DMS114 treated with DMSO at 0.1 percent for 48 hours (cell line): Measurements from ENCODE around the gene BPHL.
"Not testable (repeated sequence)": the region's sequence is repeated elsewhere in the genome, so short reads cannot be mapped to it uniquely, and the experiment has no call there.

Experiments
- DNase-seq: peaks from one replicate; lab custom pipeline; 2025; ENCODE audit not compliant: unreplicated experiment; lab: John Stamatoyannopoulos, UW

Gene BPHL

GRCh38 chr6:3118353-3119039 lies at the start of gene BPHL:
TSS of gene BPHL (plus strand) at chr6:3118711. CDS start at chr6:3118741, 30 bp downstream.
- DNase-seq = peak; percentile 89

DNA sequence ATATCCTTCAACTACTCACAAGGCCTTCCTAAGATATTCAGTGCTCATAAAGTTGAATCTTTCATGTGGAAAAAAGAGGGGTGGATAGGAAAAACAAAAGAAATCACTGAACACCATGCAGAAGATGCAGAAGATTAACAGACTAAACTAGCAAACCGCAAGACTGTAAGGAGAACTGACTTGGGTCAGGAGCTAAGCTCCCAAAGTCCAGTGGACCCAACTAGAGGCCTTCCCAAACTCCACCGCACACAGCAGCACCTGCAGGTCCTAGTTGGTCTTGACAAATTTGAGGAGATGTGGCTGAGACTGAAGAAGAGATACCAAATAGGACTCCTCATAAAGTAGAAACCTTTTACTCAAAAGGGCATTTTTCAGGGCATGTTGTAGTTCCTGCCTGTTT lies 46.9 kb upstream of the BPHL start:
- DNase-seq = no peak

DNA sequence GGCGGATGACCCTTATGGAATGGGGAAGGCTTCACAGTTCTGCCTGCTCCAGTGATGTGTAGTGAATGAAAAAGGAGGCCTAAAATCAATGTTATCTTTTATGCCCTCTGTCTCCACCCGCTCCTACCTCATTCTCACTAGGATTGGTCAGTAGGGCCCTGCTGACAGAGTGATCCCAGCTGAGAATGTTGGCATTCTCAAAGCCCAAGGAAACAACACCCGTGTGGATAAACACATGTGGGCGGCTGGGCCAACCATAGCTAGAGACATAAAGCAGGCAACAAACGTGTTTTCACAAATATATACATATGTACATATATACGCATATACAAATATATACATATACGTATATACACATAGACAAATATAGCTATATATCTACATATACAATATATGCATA lies 45.7 kb upstream of the BPHL start:
- no peak for DNase-seq

DNA sequence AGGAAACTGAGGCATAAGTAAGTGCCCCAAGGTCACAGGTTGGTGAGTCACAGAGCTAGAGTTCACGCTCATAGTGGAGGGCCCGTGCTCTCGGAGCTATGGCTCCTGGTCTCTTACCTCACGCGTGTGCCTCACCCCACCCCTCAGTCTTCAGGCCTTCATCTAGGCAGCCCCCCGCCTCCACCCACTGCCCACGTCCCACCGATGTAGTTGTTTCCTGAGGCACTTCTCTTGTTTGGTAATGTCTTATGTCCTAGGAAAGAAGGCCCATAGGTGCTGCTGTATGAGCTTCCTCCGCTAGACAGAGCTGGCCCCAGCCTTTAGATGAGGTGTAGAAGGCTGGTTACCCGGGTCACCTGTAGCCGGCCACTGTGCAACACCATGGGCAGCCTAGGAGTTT lies 45.1 kb upstream of the BPHL start:
- no peak for DNase-seq

- no peak for DNase-seq
Measured at GRCh38 chr6:3075772-3076113, 42.8 kb upstream of the BPHL start.

GRCh38 chr6:3076320-3076719 lies 42.2 kb upstream of the BPHL start:
- DNase-seq = no peak

DNA sequence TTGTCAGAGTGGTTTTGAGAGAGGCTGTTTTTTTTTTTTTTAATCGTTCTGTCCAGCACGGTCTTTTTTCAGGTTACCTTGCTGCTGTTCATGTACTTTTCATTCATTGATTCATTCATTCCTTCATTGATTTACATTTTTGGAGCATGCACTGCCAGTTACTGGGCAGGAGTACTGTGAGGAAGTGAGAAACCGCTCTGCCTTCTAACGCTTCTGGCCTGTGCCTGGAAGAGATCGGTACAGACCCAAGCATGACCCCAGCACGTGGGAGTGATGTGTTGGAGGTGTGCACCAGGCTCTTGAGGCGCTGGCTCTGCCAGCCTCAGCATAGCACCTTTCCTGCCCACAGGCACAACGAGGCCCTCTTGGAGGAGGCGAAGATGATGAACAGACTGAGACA lies 41.1 kb upstream of the BPHL start:
- DNase-seq = no peak

- DNase-seq = not testable (repeated sequence)
Measured at GRCh38 chr6:3078952-3079351, 39.6 kb upstream of the BPHL start.

DNA sequence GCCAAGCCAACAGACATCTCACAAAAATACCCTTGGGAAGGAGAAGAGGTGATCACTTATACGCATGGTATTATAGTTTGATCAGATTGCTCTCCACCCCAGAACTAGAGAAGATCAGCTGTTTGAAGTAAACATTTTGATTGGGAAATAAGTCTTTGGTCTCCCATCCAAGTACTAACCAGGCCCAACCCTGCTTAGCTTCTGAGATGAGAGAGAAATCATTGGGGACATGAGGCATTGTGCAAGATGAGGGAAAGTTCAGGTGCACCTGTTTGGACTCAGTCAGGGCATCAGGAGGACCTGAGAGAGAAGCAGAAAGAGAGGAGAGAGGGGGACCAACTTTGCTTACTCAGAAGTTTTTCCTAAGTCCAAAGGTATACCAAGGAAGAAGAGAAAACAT lies 38.8 kb upstream of the BPHL start:
- DNase-seq = no peak

DNA sequence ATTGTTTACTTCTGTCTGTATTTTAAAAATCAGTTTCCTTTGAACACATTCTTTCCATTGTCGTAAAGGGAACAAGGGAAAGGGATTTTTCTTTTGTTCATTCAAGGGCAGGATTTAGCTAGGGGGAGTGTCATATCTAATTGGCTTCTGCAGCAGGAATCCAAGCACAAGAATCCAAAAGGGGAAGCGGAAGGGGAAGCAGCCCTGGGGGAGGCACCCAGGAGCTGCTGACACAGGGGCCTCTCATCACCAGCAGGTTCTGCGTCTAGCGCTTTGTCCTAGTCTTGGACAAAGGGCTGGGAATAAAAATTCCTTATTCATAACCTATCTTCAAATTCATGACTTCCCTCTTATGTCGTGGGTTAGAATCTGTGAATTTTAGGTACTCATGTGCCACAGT lies 36.6 kb upstream of the BPHL start:
- no peak for DNase-seq

DNA sequence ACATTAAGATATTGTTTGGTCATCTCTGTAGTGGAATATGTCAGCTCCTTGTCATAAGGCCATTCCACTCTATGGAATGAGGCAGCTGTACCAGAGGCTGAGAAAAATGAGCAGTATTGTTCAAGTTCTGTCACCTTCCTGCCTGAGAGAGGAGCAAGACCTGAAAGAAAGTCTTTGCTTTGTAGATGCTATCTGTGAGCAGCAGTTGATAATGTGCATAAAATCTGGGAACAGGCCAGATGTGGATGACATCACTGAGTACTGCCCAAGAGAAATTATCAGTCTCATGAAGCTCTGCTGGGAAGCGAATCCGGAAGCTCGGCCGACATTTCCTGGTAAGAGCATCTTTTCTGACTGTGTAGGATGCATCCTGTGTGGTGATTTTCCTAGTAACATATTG lies 33.4 kb upstream of the BPHL start:
- no peak for DNase-seq

- no peak for DNase-seq
Measured at GRCh38 chr6:3086282-3086946, 32.1 kb upstream of the BPHL start.

DNA sequence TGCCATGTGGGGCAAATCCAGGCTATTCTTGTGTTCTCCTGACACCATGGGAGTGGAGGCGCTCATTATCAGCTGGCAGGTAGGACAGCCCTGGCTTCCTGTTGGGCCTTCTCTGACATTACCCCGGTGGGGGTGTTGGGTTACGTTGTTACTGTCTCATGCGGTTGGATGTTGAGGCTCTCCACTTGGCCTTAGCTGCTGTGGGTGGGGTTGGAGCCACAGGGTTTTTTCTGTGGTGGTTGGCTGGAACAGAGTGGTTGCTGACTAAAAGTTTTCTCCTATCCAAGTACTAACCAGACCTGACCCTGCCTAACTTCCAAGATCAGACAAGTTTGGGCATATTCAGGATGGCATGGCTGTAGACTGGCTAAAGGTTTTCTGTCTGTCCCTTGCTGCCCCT lies 30.1 kb upstream of the BPHL start:
- no peak for DNase-seq

DNA sequence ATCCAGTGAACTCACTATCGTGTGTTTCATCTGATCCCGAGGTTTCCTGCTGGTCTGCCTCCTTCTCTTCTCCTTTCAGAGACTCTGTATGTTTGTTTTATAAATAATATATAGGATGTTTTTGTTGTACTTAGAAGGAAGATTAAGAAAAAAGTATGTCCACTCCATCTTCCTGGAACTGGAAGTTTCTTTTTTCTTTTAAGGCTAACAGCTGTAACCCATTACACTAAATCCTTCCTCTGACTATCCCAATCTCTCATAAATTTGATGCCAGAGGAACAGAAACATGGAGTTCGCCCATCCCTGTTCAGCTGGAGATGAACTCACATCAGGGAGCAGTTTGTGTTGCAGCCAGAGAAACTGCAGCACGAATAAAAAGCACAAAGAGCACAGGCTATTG lies 29.5 kb upstream of the BPHL start:
- DNase-seq = no peak

GRCh38 chr6:3090013-3090412 lies 28.5 kb upstream of the BPHL start:
- DNase-seq = no peak

GRCh38 chr6:3094815-3095214 lies 23.7 kb upstream of the BPHL start:
- no peak for DNase-seq

DNA sequence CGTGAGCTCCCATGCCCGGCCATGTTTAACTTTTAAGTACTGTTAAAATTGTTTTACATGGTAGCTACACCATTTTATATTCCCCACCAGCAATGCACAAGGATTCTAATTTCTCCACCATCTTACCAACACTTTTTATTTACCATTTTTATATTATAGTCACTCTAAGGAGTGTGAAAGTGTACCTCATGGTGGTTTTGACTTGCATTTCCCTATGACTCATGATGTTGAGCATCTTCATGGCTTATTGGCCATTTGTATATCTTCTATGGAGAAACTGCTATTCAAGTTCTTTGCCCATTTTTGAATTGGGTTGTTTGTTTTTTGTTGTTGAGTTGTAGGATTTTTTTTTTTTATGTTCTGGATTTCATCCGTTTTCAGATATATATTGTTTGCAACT lies 15.6 kb upstream of the BPHL start:
- no peak for DNase-seq

DNA sequence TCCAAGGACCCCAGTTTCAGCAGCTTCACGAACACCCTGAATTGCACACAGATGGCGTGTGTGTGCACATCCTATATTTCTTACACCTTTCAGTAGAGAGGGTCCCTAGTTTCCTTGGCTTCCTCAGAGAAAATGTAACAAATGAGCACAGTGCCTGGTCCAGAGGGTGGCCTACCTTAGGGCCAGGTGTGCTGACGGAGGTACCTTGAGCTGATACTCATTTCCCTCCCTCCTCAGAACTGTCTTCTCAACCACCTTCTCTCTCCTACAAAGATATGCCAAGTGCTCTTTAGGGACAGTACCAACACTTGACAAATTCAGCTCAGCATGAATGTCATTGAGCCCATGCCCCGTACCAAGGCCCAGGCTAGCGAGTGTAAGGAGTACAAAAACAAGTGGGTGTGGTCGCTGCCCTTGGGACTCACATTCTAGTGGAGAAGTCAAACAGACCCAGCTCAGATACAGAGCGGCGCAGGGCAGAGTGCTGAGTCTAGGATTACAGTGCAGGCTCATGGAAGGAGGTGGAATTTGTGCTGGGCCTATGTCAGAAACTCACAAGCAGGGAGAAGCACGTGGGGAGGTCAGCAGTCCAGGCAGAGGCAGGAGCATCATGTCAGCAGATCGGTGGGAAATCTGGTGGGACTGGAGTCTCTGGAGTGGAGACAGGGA lies 9.6 kb upstream of the BPHL start:
- no peak for DNase-seq

DNA sequence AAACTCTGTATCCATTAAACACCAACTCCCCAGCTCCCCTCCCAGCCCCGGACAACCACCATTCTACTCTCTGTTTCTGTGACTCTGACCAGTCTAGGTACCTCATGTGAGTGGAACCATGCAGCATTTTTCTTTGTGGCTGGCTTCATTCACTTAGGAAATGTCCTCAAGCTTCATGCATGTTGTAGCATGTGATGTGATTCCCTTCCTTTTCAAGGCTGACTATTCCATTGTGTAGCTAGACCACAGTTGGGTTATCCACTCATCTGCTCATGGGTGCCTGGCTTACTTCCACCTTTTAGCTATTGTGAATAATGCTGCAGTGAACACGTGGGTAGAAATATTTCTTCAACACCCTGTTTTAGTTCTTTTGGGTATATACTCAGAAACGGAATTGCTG lies 8.8 kb upstream of the BPHL start:
- DNase-seq = no peak

DNA sequence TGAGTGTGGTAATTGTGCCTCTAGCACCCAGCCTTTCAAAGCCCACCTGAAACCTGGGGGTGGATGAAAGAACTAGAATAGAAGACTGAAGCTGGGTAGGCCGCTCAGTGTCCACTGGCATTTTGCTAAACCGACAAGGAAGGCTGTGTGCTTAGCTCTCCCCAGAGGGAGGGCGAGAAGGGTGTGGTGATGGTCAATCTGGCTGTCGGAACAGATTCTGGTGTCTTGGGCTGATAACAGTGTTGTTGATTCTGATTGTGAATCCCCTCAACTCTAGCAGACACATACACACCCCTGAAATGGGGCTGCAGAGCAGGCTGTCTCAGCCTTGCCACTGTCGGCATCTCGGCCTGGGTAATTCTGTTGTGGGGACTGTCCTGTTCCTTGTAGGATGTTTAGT lies 4.1 kb upstream of the BPHL start:
- DNase-seq = no peak

- peak; percentile 86 for DNase-seq
Measured at GRCh38 chr6:3117912-3118352, 579 bp upstream of the BPHL start.

- no peak for DNase-seq
Measured at GRCh38 chr6:3119040-3119723, 671 bp downstream of the BPHL start.
